Bronchial epithelial cell (primary cell): ENCODE results near the gene AHNAK2. TPM values are rescaled to one million over a fixed set of nuclear protein-coding genes. Genes with fewer than 3 reads are reported as not detected.

Source experiments
- DNase-seq: peaks from one replicate; pipeline ENCODE4 v3.0.0-alpha.2; 2010; ENCODE audit warnings: low read depth
- FAIRE-seq: peaks from 2 replicates; lab custom pipeline; 2011; peaks lifted over from hg19 to GRCh38; lab: Jason Lieb, UNC
- H3K27me3 ChIP-seq: 2 replicates; pipeline ENCODE4 v1.5.1; 2011; ENCODE audit warnings: low read length; ENCODE audit not compliant: control insufficient read depth, insufficient read depth
- H3K36me3 ChIP-seq: 2 replicates; pipeline ENCODE4 v1.5.1; 2011; ENCODE audit warnings: low read length; ENCODE audit not compliant: control insufficient read depth, insufficient read depth
- H3K4me3 ChIP-seq: 2 replicates; pipeline ENCODE4 v1.5.1; 2011; ENCODE audit warnings: mild to moderate bottlenecking, low read depth, low read length, control low read depth
- total RNA-seq: library from RNA; depleted of rRNA; stranded (reverse); fragments of >200 nt; gene quantifications from 2 replicates; pipeline ENCODE4 v1.2.1, GENCODE V29; 2014
- TF ChIP-seq, protein P1 (sequence below): IDR thresholded peaks from 2 replicates; pipeline ENCODE4 v1.5.1; 2011; ENCODE audit warnings: mild to moderate bottlenecking, moderate library complexity, low read length, control low read depth, inconsistent platforms; ENCODE audit not compliant: insufficient read depth, severe bottlenecking

The AHNAK2 gene
- total RNA-seq, 1 donor from 2014 or later, result 367 TPM

DNA sequence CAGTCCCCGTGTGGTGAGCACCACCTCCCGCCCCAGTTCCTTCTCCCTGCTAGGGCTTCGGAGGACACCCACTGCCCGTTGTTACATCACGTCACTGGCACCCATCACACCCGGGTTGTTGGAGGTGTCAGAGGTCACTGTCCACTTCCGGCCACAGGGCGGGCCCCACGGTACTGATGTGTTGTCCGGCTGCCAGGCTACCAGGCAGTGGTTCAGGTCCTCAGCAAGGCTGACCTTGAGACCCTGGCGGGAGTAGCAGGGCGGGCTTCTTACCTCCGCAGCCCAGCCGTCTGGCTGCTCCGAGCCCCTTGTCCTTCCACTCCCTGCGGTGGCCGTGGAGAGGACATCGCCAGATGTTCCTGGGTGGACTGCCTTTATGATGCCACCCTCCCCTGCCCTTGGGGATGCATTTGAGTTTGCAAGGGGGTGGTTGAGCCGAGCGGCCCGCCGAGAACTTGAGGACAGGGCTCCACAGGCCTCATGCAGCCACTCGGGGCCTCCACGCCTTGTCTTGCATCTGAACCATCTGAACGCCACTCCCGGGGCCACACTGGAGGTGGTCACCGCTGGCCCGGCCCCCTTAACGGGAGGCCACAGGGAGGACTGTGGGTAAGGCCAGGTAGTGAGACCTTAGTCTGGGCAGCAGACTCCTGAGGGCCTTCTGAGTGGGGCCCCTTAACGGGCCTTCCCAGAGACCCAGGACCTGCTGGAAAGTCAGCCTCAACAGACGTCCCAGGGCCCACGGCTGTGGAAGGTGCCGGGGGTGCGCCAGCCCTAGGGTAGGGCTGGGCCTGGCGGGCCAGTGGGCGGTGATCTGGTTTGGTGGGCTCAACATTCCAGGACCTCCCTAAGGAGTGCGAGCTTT lies 80.6 kb downstream of the AHNAK2 start:
- DNase-seq (no peak), FAIRE-seq (no peak)
- TF ChIP-seq, protein P1, sequence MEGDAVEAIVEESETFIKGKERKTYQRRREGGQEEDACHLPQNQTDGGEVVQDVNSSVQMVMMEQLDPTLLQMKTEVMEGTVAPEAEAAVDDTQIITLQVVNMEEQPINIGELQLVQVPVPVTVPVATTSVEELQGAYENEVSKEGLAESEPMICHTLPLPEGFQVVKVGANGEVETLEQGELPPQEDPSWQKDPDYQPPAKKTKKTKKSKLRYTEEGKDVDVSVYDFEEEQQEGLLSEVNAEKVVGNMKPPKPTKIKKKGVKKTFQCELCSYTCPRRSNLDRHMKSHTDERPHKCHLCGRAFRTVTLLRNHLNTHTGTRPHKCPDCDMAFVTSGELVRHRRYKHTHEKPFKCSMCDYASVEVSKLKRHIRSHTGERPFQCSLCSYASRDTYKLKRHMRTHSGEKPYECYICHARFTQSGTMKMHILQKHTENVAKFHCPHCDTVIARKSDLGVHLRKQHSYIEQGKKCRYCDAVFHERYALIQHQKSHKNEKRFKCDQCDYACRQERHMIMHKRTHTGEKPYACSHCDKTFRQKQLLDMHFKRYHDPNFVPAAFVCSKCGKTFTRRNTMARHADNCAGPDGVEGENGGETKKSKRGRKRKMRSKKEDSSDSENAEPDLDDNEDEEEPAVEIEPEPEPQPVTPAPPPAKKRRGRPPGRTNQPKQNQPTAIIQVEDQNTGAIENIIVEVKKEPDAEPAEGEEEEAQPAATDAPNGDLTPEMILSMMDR, result no peak
- peaks cover 16% of the 10 kb centered on the region for H3K36me3 ChIP-seq
- no peaks in the 10 kb centered on the region for H3K27me3 ChIP-seq
- no peak overlapping the region for H3K4me3 ChIP-seq

DNA sequence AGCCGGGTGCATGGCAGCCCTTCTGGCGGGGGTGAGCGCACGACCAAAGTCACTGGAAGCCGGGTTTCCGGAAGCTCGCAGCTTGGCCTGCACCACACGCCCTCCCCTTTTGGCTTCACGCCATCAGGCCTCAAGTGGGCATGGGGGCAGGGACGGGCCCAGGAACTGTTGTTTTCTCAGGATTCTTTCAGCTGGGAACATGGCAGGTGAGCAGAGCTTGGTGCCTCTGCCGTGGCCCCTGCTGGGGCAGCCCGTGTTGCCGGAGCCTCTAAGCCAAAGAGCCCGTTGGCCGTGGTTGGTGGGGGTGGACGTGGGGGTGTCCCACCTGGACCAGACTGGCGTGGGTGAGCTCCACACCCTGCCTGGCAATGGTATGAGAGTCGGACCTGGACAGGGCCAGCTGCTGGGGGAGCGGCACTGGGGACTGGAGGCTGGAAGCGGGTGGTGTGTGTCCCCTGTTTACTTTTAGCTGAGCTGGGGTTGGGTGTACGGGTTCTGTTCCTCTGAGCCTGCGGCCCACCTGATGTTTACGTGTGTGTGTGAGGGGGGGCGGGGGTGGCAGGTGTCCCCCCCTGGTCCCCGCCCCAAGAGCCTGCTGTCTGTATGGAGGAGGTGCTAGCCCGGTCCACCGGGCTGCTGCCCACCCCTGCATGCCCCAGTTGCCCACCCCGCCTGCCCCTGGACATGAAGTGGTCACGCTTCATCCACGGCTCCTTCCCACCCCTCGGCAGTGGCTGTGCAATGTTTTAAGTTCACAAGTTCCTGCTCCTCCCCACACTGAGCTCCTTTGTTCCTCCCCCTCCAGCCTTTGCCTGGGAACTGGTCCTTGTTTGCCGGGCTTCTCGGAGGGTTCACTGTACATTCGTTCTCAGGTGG lies 82.2 kb downstream of the AHNAK2 start:
- Histone ChIP-seq H3K27me3 (no peaks in the 10 kb centered on the region), H3K36me3 (peaks cover 17% of the 10 kb centered on the region), H3K4me3 (no peak overlapping the region)
- DNase-seq (peak; percentile 17), FAIRE-seq (no peak)
- TF ChIP-seq, protein P1, result no peak

DNA sequence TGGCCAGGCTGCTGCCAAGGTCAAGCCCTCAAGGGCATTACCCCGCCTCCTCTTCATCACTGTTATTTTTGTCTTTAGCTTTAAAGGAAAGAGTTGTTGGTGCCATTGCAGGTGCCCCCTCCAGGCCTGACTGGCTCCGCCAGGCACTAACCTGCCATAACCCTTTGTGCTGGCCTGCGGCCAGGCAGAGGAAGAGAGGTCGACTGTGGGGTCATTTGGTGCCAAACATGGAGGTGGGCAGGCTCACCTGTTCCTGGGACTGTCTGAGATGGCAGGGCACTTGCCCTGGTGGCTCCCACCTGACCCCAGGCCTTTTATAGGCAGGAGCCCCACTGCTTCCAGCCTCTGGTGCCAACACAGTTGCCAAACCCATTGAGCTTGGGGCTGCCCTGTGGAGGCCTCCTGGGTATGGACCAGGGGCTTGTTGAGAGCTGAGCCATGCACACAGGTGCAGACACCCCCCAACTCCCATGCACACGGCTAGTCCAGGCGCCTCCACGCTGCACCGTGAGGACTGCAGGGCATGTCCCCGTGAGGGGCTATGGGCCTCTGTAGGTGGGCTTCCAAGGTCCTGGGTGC lies 82.9 kb downstream of the AHNAK2 start:
- H3K36me3 ChIP-seq, result peaks cover 17% of the 10 kb centered on the region
- no peak overlapping the region for H3K4me3 ChIP-seq
- no peaks in the 10 kb centered on the region for H3K27me3 ChIP-seq
- FAIRE-seq, result no peak
- TF ChIP-seq, protein P1, result no peak
- DNase-seq, result no peak

DNA sequence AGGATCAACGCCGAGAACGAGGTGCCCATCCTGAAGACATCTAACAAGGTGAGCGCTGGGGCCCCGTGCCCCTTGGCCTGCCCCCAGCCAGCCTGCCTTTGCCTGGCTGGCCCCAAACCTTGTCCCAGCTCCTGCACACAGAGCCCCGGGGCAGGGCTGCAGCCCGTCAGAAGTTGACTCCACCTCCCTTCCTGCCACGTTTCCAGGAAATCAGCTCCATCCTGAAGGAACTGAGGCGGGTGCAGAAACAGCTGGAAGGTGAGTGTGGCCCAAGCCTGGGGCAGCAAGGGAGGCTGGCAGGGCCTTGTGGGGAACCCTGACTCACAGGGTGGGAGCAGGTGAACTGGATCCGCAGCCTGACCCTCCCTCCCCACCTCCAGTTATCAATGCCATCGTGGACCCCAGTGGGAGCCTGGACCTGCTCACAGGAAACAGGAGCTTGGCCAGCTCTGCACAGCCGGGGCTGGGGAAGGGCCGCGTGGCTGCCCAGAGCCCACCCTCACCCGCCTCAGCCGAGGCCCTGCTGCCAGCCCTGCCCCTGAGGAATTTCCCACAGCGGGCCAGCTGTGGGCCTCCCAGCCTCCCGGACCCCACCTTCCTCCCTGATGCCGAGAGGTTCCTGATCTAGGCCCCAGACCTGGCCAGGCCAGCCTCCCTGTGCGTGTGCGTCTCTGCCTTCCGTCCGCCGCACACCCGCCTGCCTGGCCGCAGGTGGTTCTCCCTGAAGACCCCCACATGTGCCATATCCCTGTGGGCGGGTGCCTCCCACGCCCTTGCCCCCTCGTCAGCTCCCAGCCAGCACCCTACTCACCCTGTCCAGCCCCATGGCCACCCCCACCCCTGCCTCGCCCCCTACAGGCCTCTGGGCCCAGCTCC lies 83.6 kb downstream of the AHNAK2 start:
- TF ChIP-seq, protein P1, result no peak
- Histone ChIP-seq H3K36me3 (peaks cover 17% of the 10 kb centered on the region), H3K4me3 (no peak overlapping the region), H3K27me3 (no peaks in the 10 kb centered on the region)
- DNase-seq (no peak), FAIRE-seq (no peak)
